ENCODE data around the gene MKRN2. TPM values are rescaled to one million over a fixed set of nuclear protein-coding genes. Genes with fewer than 3 reads are reported as not detected.

The MKRN2 gene
- total and polyA plus RNA-seq, 9 of the 15 experiments (the other 6 are each of a cell fraction or from before 2014, with no cell fraction given) = 29.4 to 63.2 (median 42.9) TPM

DNA sequence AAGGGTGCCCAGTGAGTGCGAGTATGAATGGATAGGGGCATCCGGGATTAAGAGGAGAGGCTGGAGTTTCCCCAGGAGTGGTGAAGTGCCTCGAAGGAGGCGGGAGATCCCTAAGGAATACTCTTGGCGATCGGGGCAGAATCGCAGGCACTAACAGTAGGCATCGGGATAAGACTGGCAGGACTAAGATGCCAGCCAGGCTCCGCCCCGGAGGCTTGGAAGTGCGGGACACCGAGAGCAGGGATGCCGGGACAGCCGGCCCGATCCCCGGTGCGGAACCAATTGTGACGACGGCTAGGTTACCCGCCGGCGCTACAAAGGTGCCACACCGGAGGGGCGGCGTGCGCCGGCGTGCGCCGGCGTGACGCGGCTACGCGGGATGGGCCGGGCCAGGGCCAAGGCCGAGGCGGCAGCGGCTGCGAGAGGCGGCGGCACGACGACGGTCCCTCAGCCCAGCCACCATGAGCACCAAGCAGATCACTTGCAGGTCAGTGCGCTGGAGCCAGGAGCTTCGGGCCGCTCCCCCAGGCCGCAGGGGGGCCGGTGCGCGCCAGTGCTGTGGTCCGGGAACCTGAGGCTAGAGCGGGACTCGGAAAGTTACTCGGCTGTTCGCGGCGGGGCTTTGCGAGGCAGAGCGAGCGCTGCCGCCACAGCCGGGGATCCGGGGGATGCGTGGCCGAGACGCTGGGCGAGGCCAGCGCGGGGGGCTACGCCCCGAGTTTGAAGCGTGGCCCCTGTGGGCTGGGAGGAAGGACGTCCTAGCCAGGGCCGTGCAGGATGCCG lies at the start of gene MKRN2 (continued):
- TF ChIP-seq NFXL1 (CRISPR knock-in tag; IDR thresholded peaks at IDR 0.05) (no peak), CBX3 (IDR thresholded peaks at IDR 0.05; ENCODE audit: borderline replicate concordance in 1 of 2, low read length in 2 of 2) (peak in 1 of 2 experiments; percentile 88; a peak in 1 of 3 replicates), ZNF589 (CRISPR knock-in tag; IDR thresholded peaks at IDR 0.05; ENCODE audit: low read depth) (peak; percentile 53; the same call in 1 of the 2 replicates), HMGN3 (IDR thresholded peaks at IDR 0.05; ENCODE audit: borderline replicate concordance, extremely low read depth, insufficient read length, low read depth, low read length) (peak; percentile 98), CEBPB (tag; IDR thresholded peaks at IDR 0.05) (no peak), ZNF282 (CRISPR knock-in tag; IDR thresholded peaks at IDR 0.05) (peak; percentile 93; the same call in 1 of the 2 replicates), E2F3 (CRISPR knock-in tag; IDR thresholded peaks at IDR 0.05) (peak; percentile 40; the same call in 1 of the 2 replicates), CTBP1 (IDR thresholded peaks at IDR 0.05; ENCODE audit: borderline replicate concordance) (peak; percentile 97), SLC30A9 (CRISPR knock-in tag; IDR thresholded peaks at IDR 0.05) (no peak), TARDBP (IDR thresholded peaks at IDR 0.05) (peak; percentile 92), JUN (IDR thresholded peaks at IDR 0.05; ENCODE audit: borderline replicate concordance, low read depth, low read length) (peak; percentile 54), JUN (CRISPR knock-in tag; IDR thresholded peaks at IDR 0.05; ENCODE audit: borderline replicate concordance) (peak; percentile 64; the same call in 1 of the 2 replicates)
- TF ChIP-seq, protein P1, sequence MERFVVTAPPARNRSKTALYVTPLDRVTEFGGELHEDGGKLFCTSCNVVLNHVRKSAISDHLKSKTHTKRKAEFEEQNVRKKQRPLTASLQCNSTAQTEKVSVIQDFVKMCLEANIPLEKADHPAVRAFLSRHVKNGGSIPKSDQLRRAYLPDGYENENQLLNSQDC (CRISPR knock-in tag; IDR thresholded peaks at IDR 0.05) = peak; percentile 11; the same call in 1 of the 2 replicates
- TF ChIP-seq, protein P2, sequence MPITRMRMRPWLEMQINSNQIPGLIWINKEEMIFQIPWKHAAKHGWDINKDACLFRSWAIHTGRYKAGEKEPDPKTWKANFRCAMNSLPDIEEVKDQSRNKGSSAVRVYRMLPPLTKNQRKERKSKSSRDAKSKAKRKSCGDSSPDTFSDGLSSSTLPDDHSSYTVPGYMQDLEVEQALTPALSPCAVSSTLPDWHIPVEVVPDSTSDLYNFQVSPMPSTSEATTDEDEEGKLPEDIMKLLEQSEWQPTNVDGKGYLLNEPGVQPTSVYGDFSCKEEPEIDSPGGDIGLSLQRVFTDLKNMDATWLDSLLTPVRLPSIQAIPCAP (CRISPR knock-in tag; IDR thresholded peaks at IDR 0.05; ENCODE audit: borderline replicate concordance) = 0 out of 2 replicates have a peak, but pooled peaks have one; percentile 83
- TF ChIP-seq, protein P3, sequence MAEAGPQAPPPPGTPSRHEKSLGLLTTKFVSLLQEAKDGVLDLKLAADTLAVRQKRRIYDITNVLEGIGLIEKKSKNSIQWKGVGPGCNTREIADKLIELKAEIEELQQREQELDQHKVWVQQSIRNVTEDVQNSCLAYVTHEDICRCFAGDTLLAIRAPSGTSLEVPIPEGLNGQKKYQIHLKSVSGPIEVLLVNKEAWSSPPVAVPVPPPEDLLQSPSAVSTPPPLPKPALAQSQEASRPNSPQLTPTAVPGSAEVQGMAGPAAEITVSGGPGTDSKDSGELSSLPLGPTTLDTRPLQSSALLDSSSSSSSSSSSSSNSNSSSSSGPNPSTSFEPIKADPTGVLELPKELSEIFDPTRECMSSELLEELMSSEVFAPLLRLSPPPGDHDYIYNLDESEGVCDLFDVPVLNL (CRISPR knock-in tag; IDR thresholded peaks at IDR 0.05; ENCODE audit: low read depth) = 0 out of 2 replicates have a peak, but pooled peaks have one; percentile 57
- TF ChIP-seq, protein P4, sequence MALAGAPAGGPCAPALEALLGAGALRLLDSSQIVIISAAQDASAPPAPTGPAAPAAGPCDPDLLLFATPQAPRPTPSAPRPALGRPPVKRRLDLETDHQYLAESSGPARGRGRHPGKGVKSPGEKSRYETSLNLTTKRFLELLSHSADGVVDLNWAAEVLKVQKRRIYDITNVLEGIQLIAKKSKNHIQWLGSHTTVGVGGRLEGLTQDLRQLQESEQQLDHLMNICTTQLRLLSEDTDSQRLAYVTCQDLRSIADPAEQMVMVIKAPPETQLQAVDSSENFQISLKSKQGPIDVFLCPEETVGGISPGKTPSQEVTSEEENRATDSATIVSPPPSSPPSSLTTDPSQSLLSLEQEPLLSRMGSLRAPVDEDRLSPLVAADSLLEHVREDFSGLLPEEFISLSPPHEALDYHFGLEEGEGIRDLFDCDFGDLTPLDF (CRISPR knock-in tag; IDR thresholded peaks at IDR 0.05) = peak; percentile 86
- TF ChIP-seq, protein P5, sequence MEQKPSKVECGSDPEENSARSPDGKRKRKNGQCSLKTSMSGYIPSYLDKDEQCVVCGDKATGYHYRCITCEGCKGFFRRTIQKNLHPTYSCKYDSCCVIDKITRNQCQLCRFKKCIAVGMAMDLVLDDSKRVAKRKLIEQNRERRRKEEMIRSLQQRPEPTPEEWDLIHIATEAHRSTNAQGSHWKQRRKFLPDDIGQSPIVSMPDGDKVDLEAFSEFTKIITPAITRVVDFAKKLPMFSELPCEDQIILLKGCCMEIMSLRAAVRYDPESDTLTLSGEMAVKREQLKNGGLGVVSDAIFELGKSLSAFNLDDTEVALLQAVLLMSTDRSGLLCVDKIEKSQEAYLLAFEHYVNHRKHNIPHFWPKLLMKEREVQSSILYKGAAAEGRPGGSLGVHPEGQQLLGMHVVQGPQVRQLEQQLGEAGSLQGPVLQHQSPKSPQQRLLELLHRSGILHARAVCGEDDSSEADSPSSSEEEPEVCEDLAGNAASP (IDR thresholded peaks at IDR 0.05) = no peak
- TF ChIP-seq, protein P6, sequence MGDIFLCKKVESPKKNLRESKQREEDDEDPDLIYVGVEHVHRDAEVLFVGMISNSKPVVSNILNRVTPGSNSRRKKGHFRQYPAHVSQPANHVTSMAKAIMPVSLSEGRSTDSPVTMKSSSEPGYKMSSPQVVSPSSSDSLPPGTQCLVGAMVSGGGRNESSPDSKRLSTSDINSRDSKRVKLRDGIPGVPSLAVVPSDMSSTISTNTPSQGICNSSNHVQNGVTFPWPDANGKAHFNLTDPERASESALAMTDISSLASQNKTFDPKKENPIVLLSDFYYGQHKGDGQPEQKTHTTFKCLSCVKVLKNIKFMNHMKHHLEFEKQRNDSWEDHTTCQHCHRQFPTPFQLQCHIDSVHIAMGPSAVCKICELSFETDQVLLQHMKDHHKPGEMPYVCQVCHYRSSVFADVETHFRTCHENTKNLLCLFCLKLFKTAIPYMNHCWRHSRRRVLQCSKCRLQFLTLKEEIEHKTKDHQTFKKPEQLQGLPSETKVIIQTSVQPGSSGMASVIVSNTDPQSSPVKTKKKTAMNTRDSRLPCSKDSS (IDR thresholded peaks at IDR 0.05; ENCODE audit: low read depth, partially characterized antibody) = no peak
- TF ChIP-seq, protein P7, sequence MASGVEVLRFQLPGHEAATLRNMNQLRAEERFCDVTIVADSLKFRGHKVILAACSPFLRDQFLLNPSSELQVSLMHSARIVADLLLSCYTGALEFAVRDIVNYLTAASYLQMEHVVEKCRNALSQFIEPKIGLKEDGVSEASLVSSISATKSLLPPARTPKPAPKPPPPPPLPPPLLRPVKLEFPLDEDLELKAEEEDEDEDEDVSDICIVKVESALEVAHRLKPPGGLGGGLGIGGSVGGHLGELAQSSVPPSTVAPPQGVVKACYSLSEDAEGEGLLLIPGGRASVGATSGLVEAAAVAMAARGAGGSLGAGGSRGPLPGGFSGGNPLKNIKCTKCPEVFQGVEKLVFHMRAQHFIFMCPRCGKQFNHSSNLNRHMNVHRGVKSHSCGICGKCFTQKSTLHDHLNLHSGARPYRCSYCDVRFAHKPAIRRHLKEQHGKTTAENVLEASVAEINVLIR (CRISPR knock-in tag; IDR thresholded peaks at IDR 0.05) = peak; percentile 86
